ENCODE measurements around the gene INSR. TPM values are rescaled to one million over a fixed set of nuclear protein-coding genes. Genes with fewer than 3 reads are reported as not detected.

Gene INSR
- total RNA-seq, 1 donor from 2014 or later: 37.5 TPM

DNA sequence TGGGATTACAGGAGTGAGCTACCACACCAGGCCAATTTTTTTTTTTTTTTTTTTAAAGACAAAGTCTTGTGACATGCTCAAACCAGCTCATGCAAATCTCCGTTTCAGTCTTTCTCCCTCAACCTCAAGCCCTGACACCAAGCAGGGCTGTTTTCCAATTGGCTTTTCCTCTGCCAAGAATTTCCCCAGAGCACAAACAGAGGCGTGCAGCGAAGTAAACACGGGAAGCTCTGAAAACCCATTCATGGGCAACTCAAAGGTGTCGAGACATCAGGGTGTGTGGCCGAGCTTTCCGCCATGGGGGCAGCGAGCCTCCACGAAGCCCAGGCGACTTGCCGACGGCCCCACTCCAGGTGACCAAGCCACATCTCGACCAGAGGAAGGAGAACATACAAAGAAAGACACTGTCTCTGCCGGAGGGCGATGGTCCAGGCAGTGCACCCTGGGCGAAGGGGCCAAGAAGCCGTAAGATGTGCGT is 70.0 kb downstream of the INSR start:
- intact Hi-C loops (cut with DNase I): no loop called here
- H3K4me3 ChIP-seq: no peak overlapping the region
- peaks cover 4% of the 10 kb centered on the region for H3K4me1 ChIP-seq
- H3K27ac ChIP-seq: no peak overlapping the region
- no peak for DNase-seq
- TF ChIP-seq, protein P1, sequence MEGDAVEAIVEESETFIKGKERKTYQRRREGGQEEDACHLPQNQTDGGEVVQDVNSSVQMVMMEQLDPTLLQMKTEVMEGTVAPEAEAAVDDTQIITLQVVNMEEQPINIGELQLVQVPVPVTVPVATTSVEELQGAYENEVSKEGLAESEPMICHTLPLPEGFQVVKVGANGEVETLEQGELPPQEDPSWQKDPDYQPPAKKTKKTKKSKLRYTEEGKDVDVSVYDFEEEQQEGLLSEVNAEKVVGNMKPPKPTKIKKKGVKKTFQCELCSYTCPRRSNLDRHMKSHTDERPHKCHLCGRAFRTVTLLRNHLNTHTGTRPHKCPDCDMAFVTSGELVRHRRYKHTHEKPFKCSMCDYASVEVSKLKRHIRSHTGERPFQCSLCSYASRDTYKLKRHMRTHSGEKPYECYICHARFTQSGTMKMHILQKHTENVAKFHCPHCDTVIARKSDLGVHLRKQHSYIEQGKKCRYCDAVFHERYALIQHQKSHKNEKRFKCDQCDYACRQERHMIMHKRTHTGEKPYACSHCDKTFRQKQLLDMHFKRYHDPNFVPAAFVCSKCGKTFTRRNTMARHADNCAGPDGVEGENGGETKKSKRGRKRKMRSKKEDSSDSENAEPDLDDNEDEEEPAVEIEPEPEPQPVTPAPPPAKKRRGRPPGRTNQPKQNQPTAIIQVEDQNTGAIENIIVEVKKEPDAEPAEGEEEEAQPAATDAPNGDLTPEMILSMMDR (IDR thresholded peaks at IDR 0.05): no peak
- no peaks in the 10 kb centered on the region for H3K27me3 ChIP-seq
- H3K9me3 ChIP-seq: no peaks in the 10 kb centered on the region
- no peak for ATAC-seq
- no peaks in the 10 kb centered on the region for H3K36me3 ChIP-seq

DNA sequence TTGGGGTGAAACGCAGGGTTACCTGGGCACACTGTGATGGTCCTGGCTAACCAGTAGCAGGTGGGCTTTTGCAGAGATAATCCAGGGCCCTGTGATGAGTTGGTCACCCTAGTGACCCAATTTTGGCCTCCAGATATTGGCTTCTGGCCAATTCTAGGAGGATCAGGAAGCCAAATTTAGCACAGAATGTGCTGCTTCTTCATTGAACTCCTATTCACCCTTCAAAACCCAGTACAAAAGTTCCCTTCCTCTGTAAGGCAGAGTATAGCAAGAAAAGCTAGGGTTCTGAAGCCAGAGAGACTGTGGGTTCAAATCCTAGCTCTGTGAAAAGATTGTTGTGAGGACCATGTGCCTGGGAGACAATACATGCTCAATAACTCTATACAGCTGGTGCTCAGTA is 70.8 kb downstream of the INSR start:
- intact Hi-C loops (cut with DNase I): no loop called here
- Histone ChIP-seq H3K4me1 (peaks cover 4% of the 10 kb centered on the region), H3K36me3 (no peaks in the 10 kb centered on the region)

GRCh38 chr19:7219056-7219455 is 75.2 kb downstream of the INSR start:
- DNase-seq (no peak), ATAC-seq (no peak)
- no peak overlapping the region for H3K4me3 ChIP-seq
- no peaks in the 10 kb centered on the region for H3K9me3 ChIP-seq
- H3K4me1 ChIP-seq: no peaks in the 10 kb centered on the region
- no peak overlapping the region for H3K27ac ChIP-seq
- TF ChIP-seq, protein P1 (IDR thresholded peaks at IDR 0.05): no peak
- intact Hi-C loops (cut with DNase I): no loop called here
- H3K36me3 ChIP-seq: no peaks in the 10 kb centered on the region
- H3K27me3 ChIP-seq: no peaks in the 10 kb centered on the region

More for the DNA sequence above, 70.8 kb downstream of the INSR start:
- ATAC-seq (no peak), DNase-seq (no peak)
- no peak overlapping the region for H3K27ac ChIP-seq
- no peaks in the 10 kb centered on the region for H3K27me3 ChIP-seq
- TF ChIP-seq, protein P1 (IDR thresholded peaks at IDR 0.05): no peak
- H3K9me3 ChIP-seq: no peaks in the 10 kb centered on the region
- H3K4me3 ChIP-seq: no peak overlapping the region

- TF ChIP-seq, protein P1 (IDR thresholded peaks at IDR 0.05): no peak
- no peak overlapping the region for H3K27ac ChIP-seq
- H3K4me1 ChIP-seq: no peaks in the 10 kb centered on the region
- intact Hi-C loops (cut with DNase I): no loop called here
- no peak for DNase-seq
- no peak for ATAC-seq
- no peaks in the 10 kb centered on the region for H3K9me3 ChIP-seq
- H3K27me3 ChIP-seq: no peaks in the 10 kb centered on the region
- H3K4me3 ChIP-seq: no peak overlapping the region
- H3K36me3 ChIP-seq: no peaks in the 10 kb centered on the region
Observed at GRCh38 chr19:7217861-7218260, 76.4 kb downstream of the INSR start.

GRCh38 chr19:7216373-7216902 is 77.8 kb downstream of the INSR start:
- H3K4me3 ChIP-seq: no peak overlapping the region
- H3K27me3 ChIP-seq: no peaks in the 10 kb centered on the region
- H3K36me3 ChIP-seq: no peaks in the 10 kb centered on the region
- no peaks in the 10 kb centered on the region for H3K4me1 ChIP-seq
- DNase-seq: no peak
- H3K9me3 ChIP-seq: no peaks in the 10 kb centered on the region
- intact Hi-C loops (cut with DNase I): no loop called here
- no peak for ATAC-seq
- H3K27ac ChIP-seq: no peak overlapping the region
- TF ChIP-seq, protein P1 (IDR thresholded peaks at IDR 0.05): no peak

- intact Hi-C loops (cut with DNase I): no loop called here
- Histone ChIP-seq H3K27ac (no peak overlapping the region), H3K4me1 (peaks cover 7% of the 10 kb centered on the region), H3K36me3 (no peaks in the 10 kb centered on the region), H3K9me3 (no peaks in the 10 kb centered on the region), H3K27me3 (no peaks in the 10 kb centered on the region), H3K4me3 (no peak overlapping the region)
- TF ChIP-seq, protein P1 (IDR thresholded peaks at IDR 0.05): no peak
- DNase-seq (no peak), ATAC-seq (no peak)
Observed at GRCh38 chr19:7215176-7215575, 79.0 kb downstream of the INSR start.
